GM12872 (cell line): ENCODE results near the gene DACT3.

Experiments used
- CTCF ChIP-seq: IDR thresholded peaks from 3 replicates; pipeline ENCODE4 v1.5.1; 2011; ENCODE audit warnings: low read depth, mild to moderate bottlenecking, low read length, moderate library complexity; ENCODE audit not compliant: insufficient read depth

Gene DACT3

GRCh38 chr19:46648961-46649960 lies 11.7 kb downstream of the DACT3 start:
- TF ChIP-seq CTCF = no peak

- TF ChIP-seq CTCF = no peak
Observed at GRCh38 chr19:46648060-46648960, 12.7 kb downstream of the DACT3 start.

GRCh38 chr19:46646402-46646801 lies 14.6 kb downstream of the DACT3 start:
- no peak for TF ChIP-seq CTCF

GRCh38 chr19:46644720-46645119 lies 16.3 kb downstream of the DACT3 start:
- TF ChIP-seq CTCF = no peak

- no peak for TF ChIP-seq CTCF
Observed at GRCh38 chr19:46640656-46641055, 20.3 kb downstream of the DACT3 start.

GRCh38 chr19:46639358-46640182 lies 21.4 kb downstream of the DACT3 start:
- TF ChIP-seq CTCF = no peak
